ENCODE data around the gene NECAB3. TPM values are rescaled to one million over a fixed set of nuclear protein-coding genes. Genes with fewer than 3 reads are reported as not detected.
"Not testable (repeated sequence)": the region's sequence is repeated elsewhere in the genome, so short reads cannot be mapped to it uniquely, and the experiment has no call there.

The NECAB3 gene
- total RNA-seq, result 27.8 TPM

- peak; percentile 43 for DNase-seq
These were observed at the start of gene NECAB3 for GRCh38 chr20:33674294-33675135. NECAB3 (minus strand) TSS chr20:33674428; CDS start chr20:33674352, 76 bp downstream.

GRCh38 chr20:33721391-33722140 is 47.3 kb upstream of the NECAB3 start:
- no peak for DNase-seq

GRCh38 chr20:33719989-33720709 is 45.9 kb upstream of the NECAB3 start, which contains the start of gene PXMP4:
PXMP4 (minus strand) TSS chr20:33720310; CDS start chr20:33720207, 103 bp downstream.
- peak; percentile 95 for DNase-seq

- DNase-seq, result no peak
These were observed 45.2 kb upstream of the NECAB3 start for GRCh38 chr20:33719277-33719988.

- no peak for DNase-seq
These were observed 42.3 kb upstream of the NECAB3 start for GRCh38 chr20:33716498-33716897.

- no peak for DNase-seq
These were observed 39.7 kb upstream of the NECAB3 start for GRCh38 chr20:33713865-33714367.

- no peak for DNase-seq
These were observed 37.2 kb upstream of the NECAB3 start for GRCh38 chr20:33711446-33711738.

GRCh38 chr20:33710681-33711445 is 36.6 kb upstream of the NECAB3 start:
- DNase-seq, result no peak

GRCh38 chr20:33709905-33710541 is 35.8 kb upstream of the NECAB3 start:
- no peak for DNase-seq

GRCh38 chr20:33709398-33709797 is 35.2 kb upstream of the NECAB3 start:
- no peak for DNase-seq

GRCh38 chr20:33707668-33708067 is 33.4 kb upstream of the NECAB3 start:
- DNase-seq, result no peak

- DNase-seq, result no peak
These were observed 30.1 kb upstream of the NECAB3 start for GRCh38 chr20:33704197-33704924.

GRCh38 chr20:33703498-33704137 is 29.4 kb upstream of the NECAB3 start:
- DNase-seq, result no peak

- peak; percentile 45 for DNase-seq
These were observed 28.6 kb upstream of the NECAB3 start for GRCh38 chr20:33702861-33703260.

GRCh38 chr20:33701629-33702450 is 27.6 kb upstream of the NECAB3 start:
- no peak for DNase-seq

- DNase-seq, result not testable (repeated sequence)
These were observed 26.6 kb upstream of the NECAB3 start for GRCh38 chr20:33700696-33701441.

- not testable (repeated sequence) for DNase-seq
These were observed 24.7 kb upstream of the NECAB3 start for GRCh38 chr20:33698966-33699365.

- DNase-seq, result peak; percentile 82
These were observed 22.9 kb upstream of the NECAB3 start for GRCh38 chr20:33697129-33697528.

Data from occipital lobe (tissue), 2 donors.